Activated naive CD8-positive, alpha-beta T cell (primary cell): Measurements from ENCODE around the gene ZIC4.

Experiments used
- H3K27ac Mint-ChIP-seq: one replicate; pipeline ENCODE4 v1.8.0; 2021; ENCODE audit warnings: mixed read lengths
- H3K27me3 Mint-ChIP-seq: one replicate; pipeline ENCODE4 v1.8.0; 2021; ENCODE audit warnings: mixed read lengths
- H3K36me3 Mint-ChIP-seq: one replicate; pipeline ENCODE4 v1.8.0; 2021; ENCODE audit warnings: mixed read lengths
- H3K4me1 Mint-ChIP-seq: one replicate; pipeline ENCODE4 v1.8.0; 2021; ENCODE audit warnings: low read depth, mixed read lengths
- H3K4me3 Mint-ChIP-seq: one replicate; pipeline ENCODE4 v1.8.0; 2021; ENCODE audit warnings: mild to moderate bottlenecking, mixed read lengths
- H3K9me3 Mint-ChIP-seq: one replicate; pipeline ENCODE4 v1.8.0; 2021; ENCODE audit warnings: low read depth, mixed read lengths

Gene ZIC4

DNA sequence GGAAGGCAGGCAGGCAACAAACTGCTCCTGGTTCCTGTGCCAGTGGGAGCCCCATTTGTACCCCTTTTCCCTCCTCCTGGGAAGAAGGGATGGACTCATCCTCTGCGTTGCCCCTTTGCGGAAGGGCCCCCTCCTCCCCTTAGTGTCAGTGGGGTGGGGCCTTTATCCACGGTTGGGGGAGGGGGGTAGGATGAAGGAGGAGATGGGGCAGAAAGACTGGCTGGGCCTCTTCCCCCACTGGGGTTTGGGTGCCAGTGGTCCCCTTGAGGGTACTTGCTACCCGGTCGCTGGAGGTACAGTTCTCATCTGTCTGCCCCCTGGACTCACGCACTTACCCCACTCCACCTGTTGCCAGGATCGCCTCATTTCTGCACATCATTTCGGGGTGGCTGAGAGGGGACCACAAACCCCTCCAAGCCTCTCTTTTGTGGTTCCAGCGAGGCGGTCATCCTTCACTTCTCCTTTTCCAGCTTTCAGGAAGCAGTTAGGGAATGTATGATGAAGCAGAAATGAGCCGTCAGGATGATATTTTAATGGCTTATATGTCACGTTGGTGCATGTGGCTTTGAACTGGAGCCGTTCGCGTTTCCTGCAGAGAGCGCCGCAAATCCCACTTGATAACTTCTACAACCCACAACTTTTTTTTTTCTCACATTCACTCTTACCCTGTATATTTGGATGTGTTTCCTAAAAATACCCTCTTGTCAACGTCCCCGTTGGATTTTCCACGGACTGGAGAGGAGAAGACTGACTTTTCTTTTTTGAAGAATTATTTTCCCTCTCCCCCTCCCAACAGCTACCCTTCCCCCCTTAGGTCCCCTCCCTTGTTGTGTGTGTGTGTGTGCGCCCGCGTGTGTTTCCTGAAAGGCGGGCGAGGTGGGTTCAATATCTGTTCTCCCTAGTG, at the start of gene ZIC4:
Gene ZIC4, minus strand, starts transcription at position 516 of the 904 bp plus-strand sequence. CDS start 3,746 bp downstream, outside the sequence.
- Mint-ChIP-seq H3K9me3 (no peaks in the 10 kb centered on the region), H3K4me1 (peaks cover 23% of the 10 kb centered on the region), H3K27me3 (peaks cover 52% of the 10 kb centered on the region), H3K4me3 (no peak within 1 kb of the TSS), H3K27ac (no peak within 1 kb of the TSS), H3K36me3 (peaks cover under 1% of the 10 kb centered on the region)

DNA sequence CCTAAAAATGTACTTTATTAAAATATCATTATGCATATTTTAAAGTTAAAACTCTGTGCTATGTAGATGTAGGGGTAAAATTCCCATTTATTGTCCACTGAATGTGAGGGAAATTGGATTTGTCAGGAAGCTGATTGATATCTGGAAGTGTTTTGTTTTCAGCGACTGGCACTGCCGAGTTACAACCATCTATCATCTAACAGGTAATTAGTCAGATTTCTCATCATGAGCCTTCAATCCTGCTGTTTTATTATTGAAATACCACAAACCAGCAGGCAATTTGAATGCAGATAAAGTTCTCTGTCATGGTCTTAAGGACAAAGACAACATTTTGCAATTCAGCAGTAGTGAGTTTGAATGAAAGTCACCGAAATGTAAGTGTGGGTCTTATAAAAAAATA, 43.3 kb upstream of the ZIC4 start:
- Mint-ChIP-seq H3K4me1 (no peaks in the 10 kb centered on the region), H3K4me3 (no peak overlapping the region), H3K9me3 (no peaks in the 10 kb centered on the region), H3K27ac (no peak overlapping the region), H3K36me3 (no peaks in the 10 kb centered on the region), H3K27me3 (no peaks in the 10 kb centered on the region)

DNA sequence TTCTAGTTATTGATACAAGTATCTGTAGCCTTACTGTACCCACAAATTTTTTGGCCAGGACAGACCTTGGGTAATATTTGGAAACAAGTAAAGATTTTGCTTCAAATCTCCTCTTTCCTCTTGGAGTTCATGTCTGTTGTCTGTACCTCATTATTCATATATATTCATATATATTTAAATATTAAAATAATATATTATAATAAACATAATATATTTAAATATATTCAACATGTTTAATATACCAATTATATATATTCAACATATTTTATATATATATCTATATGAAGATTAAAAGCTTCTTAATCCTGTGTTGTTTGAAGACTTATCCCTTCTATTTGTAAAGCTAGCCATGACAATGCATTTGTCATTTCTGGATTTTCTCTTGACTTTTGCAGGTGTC, 40.9 kb upstream of the ZIC4 start:
- H3K27ac Mint-ChIP-seq: no peak overlapping the region
- H3K4me3 Mint-ChIP-seq: no peak overlapping the region
- H3K27me3 Mint-ChIP-seq: peaks cover 2% of the 10 kb centered on the region
- no peaks in the 10 kb centered on the region for H3K36me3 Mint-ChIP-seq
- no peaks in the 10 kb centered on the region for H3K4me1 Mint-ChIP-seq
- H3K9me3 Mint-ChIP-seq: no peaks in the 10 kb centered on the region

DNA sequence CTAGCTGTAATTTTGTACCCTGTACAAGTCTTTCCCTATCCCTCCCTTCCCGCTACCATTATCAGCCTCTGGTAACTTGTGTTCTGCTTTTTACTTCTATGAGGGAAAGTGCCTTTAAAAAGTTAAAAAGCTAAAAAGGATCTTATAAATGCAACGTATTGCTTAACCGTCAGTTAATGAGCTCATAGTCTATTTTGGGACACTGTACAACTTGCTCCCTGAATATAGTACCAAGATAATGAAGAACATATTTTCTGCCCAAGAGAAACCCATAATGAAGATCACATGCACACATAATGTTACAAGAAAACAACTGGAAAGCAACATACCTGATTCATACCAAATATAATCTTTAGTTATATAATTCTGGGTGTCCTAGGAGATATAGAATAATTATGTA, 25.4 kb upstream of the ZIC4 start:
- Mint-ChIP-seq H3K9me3 (no peaks in the 10 kb centered on the region), H3K4me1 (no peaks in the 10 kb centered on the region)

DNA sequence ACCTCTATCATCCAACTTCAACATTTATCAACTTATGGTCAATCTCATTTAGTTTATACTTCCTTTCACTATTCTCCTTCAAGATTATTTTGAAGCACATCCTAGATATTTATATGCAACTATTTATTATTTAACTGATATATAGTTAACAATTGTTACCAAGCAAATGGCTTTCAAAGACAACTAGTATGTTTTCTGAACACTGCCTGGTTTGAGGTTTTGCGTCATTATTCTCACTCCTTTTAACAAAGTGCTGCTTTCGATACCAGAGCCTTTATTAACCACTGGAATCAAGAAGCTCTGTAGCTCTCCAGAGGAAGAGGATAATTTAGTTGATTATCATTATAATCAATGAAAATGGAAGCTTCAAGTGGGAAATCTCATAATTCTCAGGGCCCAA, 22.4 kb upstream of the ZIC4 start:
- H3K4me1 Mint-ChIP-seq: no peaks in the 10 kb centered on the region
- H3K27me3 Mint-ChIP-seq: peaks cover 16% of the 10 kb centered on the region
- H3K27ac Mint-ChIP-seq: no peak overlapping the region
- no peak overlapping the region for H3K4me3 Mint-ChIP-seq
- no peaks in the 10 kb centered on the region for H3K9me3 Mint-ChIP-seq
- H3K36me3 Mint-ChIP-seq: no peaks in the 10 kb centered on the region

More for the DNA sequence above, 25.4 kb upstream of the ZIC4 start:
- peaks cover 12% of the 10 kb centered on the region for H3K27me3 Mint-ChIP-seq
- no peak overlapping the region for H3K27ac Mint-ChIP-seq
- H3K36me3 Mint-ChIP-seq: no peaks in the 10 kb centered on the region
- no peak overlapping the region for H3K4me3 Mint-ChIP-seq

DNA sequence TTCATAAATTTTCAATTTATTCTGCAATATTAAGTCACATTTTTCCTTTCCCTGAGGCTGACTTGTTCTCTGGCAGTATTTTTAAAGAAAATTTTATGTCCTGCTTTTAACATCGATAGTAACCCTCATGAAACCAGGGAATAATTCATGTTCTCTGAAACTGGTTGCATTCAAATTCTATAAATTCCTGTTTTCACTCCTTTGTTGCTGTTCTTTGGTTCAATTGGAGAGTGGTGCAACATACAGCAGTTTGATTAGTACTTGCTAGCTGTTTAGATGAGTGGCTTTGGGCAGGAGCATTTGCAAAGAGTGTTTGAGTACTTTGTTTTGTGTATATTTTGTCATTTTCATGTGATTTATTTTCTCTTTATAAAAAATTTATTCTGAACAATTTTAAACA, 22.0 kb upstream of the ZIC4 start:
- no peak overlapping the region for H3K27ac Mint-ChIP-seq
- H3K36me3 Mint-ChIP-seq: no peaks in the 10 kb centered on the region
- no peaks in the 10 kb centered on the region for H3K4me1 Mint-ChIP-seq
- peaks cover 18% of the 10 kb centered on the region for H3K27me3 Mint-ChIP-seq
- no peak overlapping the region for H3K4me3 Mint-ChIP-seq
- H3K9me3 Mint-ChIP-seq: no peaks in the 10 kb centered on the region

DNA sequence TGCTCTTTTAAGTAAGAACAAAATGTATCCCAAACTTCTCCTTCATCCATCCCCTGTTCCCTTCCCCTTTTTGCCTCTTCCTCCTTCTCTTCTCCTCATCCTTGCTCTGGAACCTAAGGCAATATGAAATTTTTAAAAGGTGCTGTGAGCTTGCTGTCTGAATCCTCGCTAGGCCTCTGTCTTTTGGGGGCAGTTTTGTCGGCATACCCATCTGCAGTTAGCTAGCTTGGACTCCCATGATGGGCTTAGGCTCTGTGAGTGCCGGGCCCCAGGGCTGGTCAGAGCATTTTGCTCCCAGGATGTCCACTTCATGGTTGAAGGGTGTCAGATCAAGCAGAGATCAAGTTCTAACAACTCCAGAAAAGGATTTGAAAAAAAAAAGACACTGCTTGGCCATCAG, 21.4 kb upstream of the ZIC4 start:
- peaks cover 19% of the 10 kb centered on the region for H3K27me3 Mint-ChIP-seq
- H3K4me3 Mint-ChIP-seq: no peak overlapping the region
- H3K27ac Mint-ChIP-seq: no peak overlapping the region
- peaks cover 1% of the 10 kb centered on the region for H3K36me3 Mint-ChIP-seq
- H3K9me3 Mint-ChIP-seq: peaks cover under 1% of the 10 kb centered on the region
- H3K4me1 Mint-ChIP-seq: no peaks in the 10 kb centered on the region

DNA sequence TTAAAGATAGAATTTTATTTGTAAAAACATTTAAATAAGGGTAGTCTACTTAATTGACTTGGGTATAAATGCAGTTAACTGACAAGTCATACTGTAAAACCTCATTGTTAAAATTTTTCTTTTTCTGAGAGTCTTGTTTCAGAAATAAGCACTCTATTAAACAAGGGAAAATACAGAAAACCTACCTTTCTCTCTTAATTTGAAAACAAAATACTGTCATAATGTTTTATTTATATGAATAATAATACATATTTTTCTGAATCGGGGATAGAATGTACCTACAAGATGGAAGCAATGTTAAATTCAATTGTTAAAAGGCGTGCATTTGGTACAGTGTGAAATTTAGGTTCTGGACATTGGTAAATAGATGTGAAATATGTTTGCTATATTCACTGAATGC, 20.6 kb upstream of the ZIC4 start:
- peaks cover 5% of the 10 kb centered on the region for H3K36me3 Mint-ChIP-seq
- peaks cover 27% of the 10 kb centered on the region for H3K27me3 Mint-ChIP-seq
- no peaks in the 10 kb centered on the region for H3K4me1 Mint-ChIP-seq
- no peak overlapping the region for H3K4me3 Mint-ChIP-seq
- peaks cover 5% of the 10 kb centered on the region for H3K9me3 Mint-ChIP-seq
- H3K27ac Mint-ChIP-seq: no peak overlapping the region

DNA sequence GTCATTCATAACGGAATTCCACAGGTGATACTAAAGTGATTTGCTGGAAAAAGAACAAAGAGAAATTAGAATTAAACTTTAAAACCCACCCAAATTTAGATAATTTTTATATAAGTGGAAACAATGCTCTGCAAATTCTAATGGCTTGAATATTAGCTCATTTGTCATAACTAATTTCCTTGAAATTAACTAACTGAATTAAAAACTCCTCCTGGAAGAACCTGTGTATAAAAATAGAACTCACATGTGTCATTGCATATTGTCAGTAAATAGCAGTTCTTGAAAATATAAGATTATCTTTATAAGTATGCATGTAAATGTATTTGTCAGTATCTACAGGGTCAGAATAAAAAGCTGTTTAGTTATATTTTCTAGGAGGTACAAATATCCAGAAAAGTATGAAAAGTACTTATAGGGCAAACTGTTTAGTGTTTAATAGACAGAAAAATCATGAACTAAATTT, 19.1 kb upstream of the ZIC4 start:
- peaks cover 5% of the 10 kb centered on the region for H3K9me3 Mint-ChIP-seq
- H3K27me3 Mint-ChIP-seq: peaks cover 27% of the 10 kb centered on the region
- no peak overlapping the region for H3K27ac Mint-ChIP-seq
- H3K36me3 Mint-ChIP-seq: peaks cover 5% of the 10 kb centered on the region
- H3K4me1 Mint-ChIP-seq: no peaks in the 10 kb centered on the region
- no peak overlapping the region for H3K4me3 Mint-ChIP-seq

DNA sequence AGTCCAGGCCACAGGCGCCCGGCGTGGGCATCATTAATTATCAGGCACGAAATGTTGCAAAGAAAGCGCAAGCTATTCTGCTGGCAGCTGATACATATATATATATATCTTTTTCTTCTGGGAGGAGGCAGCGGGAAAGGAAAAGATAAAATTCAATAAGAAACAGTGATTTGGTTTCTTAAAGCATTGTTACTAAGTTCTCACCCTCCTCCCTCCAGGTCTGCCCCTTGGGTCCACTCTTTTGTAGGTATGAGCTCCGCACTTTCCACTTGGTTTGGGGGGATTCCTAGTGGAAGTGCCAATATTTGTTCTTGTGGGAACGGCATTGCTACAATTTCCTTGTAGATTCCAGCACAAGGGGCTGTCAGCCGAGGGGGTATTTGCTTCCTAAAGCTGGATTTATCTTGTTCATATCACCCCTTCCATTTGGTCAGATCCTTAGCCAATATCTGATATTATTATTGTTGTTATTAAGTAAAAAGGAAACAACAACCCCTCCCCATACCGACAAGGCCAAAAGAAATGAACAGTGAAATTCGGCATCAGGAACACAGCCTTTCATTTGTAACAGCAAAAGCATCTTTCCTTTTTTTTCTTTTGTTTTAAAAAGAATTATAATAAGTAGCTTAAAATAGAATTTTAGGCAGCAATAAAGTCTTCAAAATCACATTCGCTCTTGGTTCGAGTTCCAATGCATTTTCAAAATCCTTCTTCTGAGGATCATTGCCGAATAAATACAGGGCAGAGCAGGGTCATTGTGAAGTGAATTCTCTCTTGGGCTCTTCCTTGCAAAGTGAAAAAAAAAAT, 18.4 kb upstream of the ZIC4 start:
- H3K36me3 Mint-ChIP-seq: peaks cover 6% of the 10 kb centered on the region
- H3K27me3 Mint-ChIP-seq: peaks cover 30% of the 10 kb centered on the region
- H3K4me3 Mint-ChIP-seq: no peak overlapping the region
- peaks cover under 1% of the 10 kb centered on the region for H3K4me1 Mint-ChIP-seq
- peaks cover 5% of the 10 kb centered on the region for H3K9me3 Mint-ChIP-seq
- H3K27ac Mint-ChIP-seq: no peak overlapping the region

DNA sequence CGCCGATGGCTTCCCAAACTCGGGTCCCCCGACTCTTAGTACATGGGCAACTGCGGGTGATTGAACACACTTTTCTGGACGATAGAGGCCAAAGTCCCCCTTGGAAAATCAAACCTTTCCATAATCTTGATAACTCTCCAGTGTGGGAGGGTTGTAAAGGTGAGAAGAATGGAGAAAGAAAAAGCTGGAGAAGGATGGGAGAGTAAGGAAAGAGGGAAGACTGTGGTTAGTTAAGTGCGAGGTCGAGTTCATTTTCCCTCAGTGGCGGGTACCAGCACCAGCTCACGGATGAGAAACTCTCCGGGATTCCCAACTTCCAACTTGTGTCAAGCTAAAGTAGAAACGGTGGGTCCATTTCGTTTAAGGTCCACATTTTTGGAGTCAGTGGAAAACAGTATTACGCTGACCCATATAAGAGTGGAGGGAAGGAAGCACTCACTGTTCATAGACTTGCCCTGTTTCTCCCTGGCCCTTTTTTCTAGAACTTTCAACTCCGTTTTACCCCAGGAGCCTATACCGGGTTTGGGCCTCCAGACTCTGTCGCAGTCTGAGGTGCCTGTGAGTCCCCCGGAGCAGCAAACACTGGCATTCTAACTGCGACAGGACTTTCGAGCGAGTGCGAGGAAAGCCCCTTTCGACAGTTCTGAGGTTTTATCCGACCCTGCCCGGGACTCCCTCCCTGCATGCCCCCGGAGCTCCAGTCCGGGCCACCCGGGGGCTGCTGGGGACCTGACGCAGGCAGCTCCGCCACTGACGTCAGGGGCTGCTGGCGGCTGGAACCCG, 17.6 kb upstream of the ZIC4 start:
- no peak overlapping the region for H3K27ac Mint-ChIP-seq
- H3K27me3 Mint-ChIP-seq: peaks cover 34% of the 10 kb centered on the region
- H3K4me1 Mint-ChIP-seq: peaks cover 2% of the 10 kb centered on the region
- H3K9me3 Mint-ChIP-seq: peaks cover 5% of the 10 kb centered on the region
- peaks cover 8% of the 10 kb centered on the region for H3K36me3 Mint-ChIP-seq
- H3K4me3 Mint-ChIP-seq: no peak overlapping the region

DNA sequence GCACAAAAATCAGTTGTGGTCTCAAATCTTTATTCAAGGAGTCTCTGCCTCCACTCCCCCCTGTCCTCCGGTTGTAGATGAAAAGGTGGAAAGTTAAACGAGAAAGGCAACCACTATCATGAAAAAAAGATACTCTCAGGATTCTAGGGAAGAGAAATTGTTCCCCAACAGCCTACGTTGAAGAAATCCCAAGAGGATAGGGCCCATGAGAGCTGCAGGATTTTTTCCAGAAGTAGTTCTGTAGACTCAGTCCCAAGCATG, 17.1 kb upstream of the ZIC4 start:
- Mint-ChIP-seq H3K4me3 (no peak overlapping the region), H3K27ac (no peak overlapping the region), H3K9me3 (peaks cover 5% of the 10 kb centered on the region), H3K4me1 (peaks cover 6% of the 10 kb centered on the region), H3K36me3 (peaks cover 8% of the 10 kb centered on the region), H3K27me3 (peaks cover 38% of the 10 kb centered on the region)

DNA sequence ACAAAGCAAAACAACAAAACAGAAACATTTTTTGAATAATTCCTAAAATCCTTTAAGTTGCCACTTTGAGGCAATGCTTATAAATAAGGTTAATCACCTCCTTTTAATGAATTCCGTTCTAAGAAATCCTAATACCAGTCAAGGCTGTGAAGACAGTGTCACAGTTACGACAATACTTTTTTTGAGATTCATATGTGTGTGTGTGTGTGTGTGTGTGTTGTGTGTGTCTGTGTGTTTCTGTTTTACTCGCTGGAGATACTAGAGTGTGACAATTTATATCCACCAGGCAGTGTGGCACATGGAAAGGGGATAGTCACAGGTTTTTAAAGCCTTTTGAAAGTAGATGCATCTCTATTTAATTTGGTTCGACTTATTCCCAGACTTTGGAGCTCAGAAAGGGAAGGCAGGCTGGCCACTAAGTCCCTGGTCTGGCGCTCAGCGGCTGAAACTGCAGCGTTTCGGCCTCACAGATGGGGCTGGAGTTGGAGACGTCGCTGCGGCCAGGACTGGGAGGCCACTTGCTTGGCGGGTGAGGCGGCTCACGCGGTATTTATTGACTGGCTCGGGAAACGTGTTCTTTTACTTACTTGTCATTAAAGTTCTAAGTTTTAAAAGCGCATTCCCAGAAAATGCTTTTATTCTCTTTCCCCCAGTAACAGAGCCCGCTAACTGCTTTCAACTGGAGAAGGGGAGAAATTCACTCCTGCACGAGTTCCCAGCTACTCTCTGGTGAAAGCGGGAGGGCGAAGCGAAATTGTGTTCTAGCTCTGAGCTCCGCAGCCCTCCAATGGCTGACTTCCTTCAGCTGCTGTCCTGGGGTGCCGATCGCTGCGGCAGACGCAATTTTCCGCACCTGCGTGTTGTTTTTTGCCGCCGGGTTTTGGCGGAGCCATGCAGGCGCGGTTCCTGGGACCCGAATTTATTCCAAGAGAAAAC, 16.5 kb upstream of the ZIC4 start:
- no peak overlapping the region for H3K27ac Mint-ChIP-seq
- H3K4me3 Mint-ChIP-seq: no peak overlapping the region
- peaks cover 44% of the 10 kb centered on the region for H3K27me3 Mint-ChIP-seq
- H3K4me1 Mint-ChIP-seq: peaks cover 7% of the 10 kb centered on the region
- H3K36me3 Mint-ChIP-seq: peaks cover 8% of the 10 kb centered on the region
- peaks cover 6% of the 10 kb centered on the region for H3K9me3 Mint-ChIP-seq

DNA sequence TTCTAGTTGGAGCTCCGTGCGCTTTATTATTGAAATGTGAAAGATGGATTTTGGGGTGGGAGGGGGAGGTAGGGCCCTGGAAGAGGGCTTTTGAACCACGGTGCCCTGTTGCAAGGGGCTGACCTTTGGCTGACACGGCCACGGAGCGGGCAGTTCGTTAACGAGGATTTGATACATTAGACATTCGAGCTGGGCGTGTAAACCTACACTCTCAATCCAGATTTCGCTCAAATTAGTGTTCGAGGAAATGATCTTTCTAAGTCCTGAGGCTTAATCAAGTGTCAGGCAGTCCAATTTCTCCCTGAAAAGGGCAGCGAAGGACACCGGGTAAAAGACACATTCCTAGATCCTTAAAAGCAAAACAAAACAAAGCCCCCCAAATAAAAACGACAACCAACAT, 15.9 kb upstream of the ZIC4 start:
- peaks cover 7% of the 10 kb centered on the region for H3K4me1 Mint-ChIP-seq
- peaks cover 44% of the 10 kb centered on the region for H3K27me3 Mint-ChIP-seq
- H3K27ac Mint-ChIP-seq: no peak overlapping the region
- no peak overlapping the region for H3K4me3 Mint-ChIP-seq
- peaks cover 8% of the 10 kb centered on the region for H3K36me3 Mint-ChIP-seq
- H3K9me3 Mint-ChIP-seq: peaks cover 12% of the 10 kb centered on the region
